ENCODE data around the gene PHLDA1. TPM values are rescaled to one million over a fixed set of nuclear protein-coding genes. Genes with fewer than 3 reads are reported as not detected.

Gene PHLDA1
- total and polyA plus RNA-seq, 2 donors (not counting 3 experiments of a cell fraction or from before 2014, with no cell fraction given): 14.1 to 30.8 TPM

DNA sequence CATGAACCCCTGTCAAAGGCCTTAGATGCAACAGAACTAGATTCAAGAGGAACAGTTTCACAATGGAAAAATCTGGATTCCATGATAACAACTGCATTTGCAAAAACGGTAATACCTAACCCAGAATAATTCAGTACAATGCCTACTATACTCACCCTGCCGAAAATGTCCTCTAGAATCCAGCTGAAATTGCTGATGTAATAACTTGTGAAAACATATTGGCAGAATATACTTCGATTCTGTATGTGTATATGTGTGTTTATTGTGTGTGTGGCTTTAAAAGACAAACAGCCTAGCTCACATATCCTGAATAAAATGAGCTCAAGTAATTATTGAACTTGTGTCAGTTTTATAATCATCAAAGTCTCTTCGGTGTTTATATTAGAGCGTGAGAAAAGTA is 46.0 kb downstream of the PHLDA1 start:
- no peak for DNase-seq (ENCODE audit: low read depth, low spot score)
- Histone ChIP-seq H3K27me3 (ENCODE audit: control insufficient read depth in 2 of 2, insufficient read depth in 2 of 2, low read length in 2 of 2) (no peaks in the 10 kb centered on the region), H4K20me1 (replicated peaks; ENCODE audit: control insufficient read depth, extremely low read depth, insufficient read depth, low read length) (no peaks in the 10 kb centered on the region), H3K27ac (ENCODE audit: insufficient read depth, low read depth, low read length) (no peak overlapping the region), H3K4me3 (replicated peaks in 1 of 3; ENCODE audit: insufficient read depth in 1 of 3, low read depth in 1 of 3, low read length in 3 of 3) (no peak overlapping the region), H3K9me1 (replicated peaks; ENCODE audit: control insufficient read depth, extremely low read depth, insufficient read depth, low read length) (no peaks in the 10 kb centered on the region), H2AFZ (ENCODE audit: low read depth, low read length) (no peak overlapping the region), H3K9me3 (replicated peaks; ENCODE audit: control insufficient read depth, insufficient read depth, low read length) (no peaks in the 10 kb centered on the region), H3K36me3 (ENCODE audit: control insufficient read depth in 2 of 2, extremely low read depth in 1 of 2, insufficient read depth in 2 of 2, low read length in 2 of 2) (no peaks in the 10 kb centered on the region), H3K9ac (replicated peaks; ENCODE audit: extremely low read depth, insufficient read depth, low read length) (no peak overlapping the region), H3K79me2 (ENCODE audit: control insufficient read depth, insufficient read depth, low read length) (no peaks in the 10 kb centered on the region), H3K4me1 (ENCODE audit: control insufficient read depth, extremely low read depth, insufficient read depth, low read length) (peaks cover 11% of the 10 kb centered on the region), H3K4me2 (ENCODE audit: insufficient read depth, low read length) (no peak overlapping the region)
- ChIA-PET POLR2A (no interaction called here), CTCF (interaction anchor here (0.9 kb wide), 1 partner anchor 17 kb away, joined by 3 read pairs; no protein-coding TSS in a partner anchor)
- TF ChIP-seq MYC (IDR thresholded peaks at IDR 0.05; ENCODE audit: low read depth, low read length) (no peak), FOS (IDR thresholded peaks at IDR 0.05; ENCODE audit: borderline replicate concordance, insufficient read depth, low read length) (no peak), GATA2 (IDR thresholded peaks at IDR 0.05; ENCODE audit: insufficient read depth, insufficient read length, low read depth, low read length) (no peak), EZH2 (IDR thresholded peaks at IDR 0.05; ENCODE audit: borderline replicate concordance, low read depth, low read length, severe bottlenecking) (no peak), POLR2A (IDR thresholded peaks at IDR 0.05; ENCODE audit: low read depth, low read length) (no peak), JUN (IDR thresholded peaks at IDR 0.05; ENCODE audit: borderline replicate concordance, insufficient read depth, insufficient read length, low read depth) (no peak)
- TF ChIP-seq, protein P1, sequence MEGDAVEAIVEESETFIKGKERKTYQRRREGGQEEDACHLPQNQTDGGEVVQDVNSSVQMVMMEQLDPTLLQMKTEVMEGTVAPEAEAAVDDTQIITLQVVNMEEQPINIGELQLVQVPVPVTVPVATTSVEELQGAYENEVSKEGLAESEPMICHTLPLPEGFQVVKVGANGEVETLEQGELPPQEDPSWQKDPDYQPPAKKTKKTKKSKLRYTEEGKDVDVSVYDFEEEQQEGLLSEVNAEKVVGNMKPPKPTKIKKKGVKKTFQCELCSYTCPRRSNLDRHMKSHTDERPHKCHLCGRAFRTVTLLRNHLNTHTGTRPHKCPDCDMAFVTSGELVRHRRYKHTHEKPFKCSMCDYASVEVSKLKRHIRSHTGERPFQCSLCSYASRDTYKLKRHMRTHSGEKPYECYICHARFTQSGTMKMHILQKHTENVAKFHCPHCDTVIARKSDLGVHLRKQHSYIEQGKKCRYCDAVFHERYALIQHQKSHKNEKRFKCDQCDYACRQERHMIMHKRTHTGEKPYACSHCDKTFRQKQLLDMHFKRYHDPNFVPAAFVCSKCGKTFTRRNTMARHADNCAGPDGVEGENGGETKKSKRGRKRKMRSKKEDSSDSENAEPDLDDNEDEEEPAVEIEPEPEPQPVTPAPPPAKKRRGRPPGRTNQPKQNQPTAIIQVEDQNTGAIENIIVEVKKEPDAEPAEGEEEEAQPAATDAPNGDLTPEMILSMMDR (IDR thresholded peaks at IDR 0.05; ENCODE audit: extremely low read depth in 1 of 2, insufficient read depth in 1 of 2, low read depth in 1 of 2, low read length in 2 of 2): no peak
- TF ChIP-seq, protein P2, sequence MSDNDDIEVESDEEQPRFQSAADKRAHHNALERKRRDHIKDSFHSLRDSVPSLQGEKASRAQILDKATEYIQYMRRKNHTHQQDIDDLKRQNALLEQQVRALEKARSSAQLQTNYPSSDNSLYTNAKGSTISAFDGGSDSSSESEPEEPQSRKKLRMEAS (IDR thresholded peaks at IDR 0.05; ENCODE audit: insufficient read depth, insufficient read length): no peak
- no TSS peak for BruUV-seq (replicated peaks)
- dilution Hi-C loops (cut with MboI; ENCODE audit: extremely low pct_ligation_motif_present, low sequenced_read_pairs) (no loop called here), intact Hi-C loops (cut with micrococcal nuclease) (no loop called here)
- no peak for FAIRE-seq
